ENCODE measurements around the gene TRIM9.
"Not testable (repeated sequence)": the region's sequence is repeated elsewhere in the genome, so short reads cannot be mapped to it uniquely, and the experiment has no call there.

Gene TRIM9

DNA sequence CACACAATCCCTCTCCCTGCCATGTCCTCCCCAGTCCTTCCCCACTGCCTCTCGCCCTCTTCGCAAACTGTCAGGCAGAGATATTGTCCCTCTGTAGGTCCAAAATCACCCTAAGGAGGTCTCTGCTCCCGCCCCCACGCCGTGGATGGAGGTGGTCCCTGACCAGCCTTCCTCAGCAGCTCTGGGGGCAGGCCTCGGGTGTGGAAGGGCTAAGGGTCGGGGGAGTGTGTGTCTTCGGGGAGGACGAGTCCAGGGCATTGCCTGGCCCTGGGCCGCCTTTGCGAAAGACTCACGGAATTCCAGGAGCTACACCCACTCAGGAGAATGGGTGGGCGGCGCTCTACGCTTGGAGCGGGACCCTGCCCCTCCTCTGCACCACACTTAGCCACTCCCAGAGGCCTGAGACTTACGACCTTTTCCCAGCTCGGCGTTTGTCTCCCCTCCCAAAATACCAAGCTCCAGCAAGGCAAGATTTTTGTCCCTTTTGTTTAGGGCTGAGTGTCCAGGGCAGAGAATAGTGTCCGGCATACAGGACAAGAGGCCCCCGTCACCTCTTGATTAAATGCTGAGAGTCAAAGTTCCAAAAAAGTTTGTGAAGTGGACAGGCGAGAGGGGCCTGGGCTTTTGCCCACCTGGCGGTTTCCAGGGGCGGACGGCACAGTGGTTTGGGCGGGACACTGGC is 151.5 kb downstream of the TRIM9 start:
- peaks cover 34% of the 10 kb centered on the region in 2 donors for H3K27me3 Mint-ChIP-seq
- peaks cover 10 to 20% of the 10 kb centered on the region in 2 donors for H3K4me1 Mint-ChIP-seq
- H3K36me3 Mint-ChIP-seq: peaks cover 0 to 2% of the 10 kb centered on the region in 2 donors
- H3K27ac Mint-ChIP-seq: peak overlapping the region; percentile 59
- DNase-seq (no peak), ATAC-seq (replicated peaks) (no peak)
- peak overlapping the region; percentile 78 to 88 for H3K4me3 Mint-ChIP-seq
- H3K9me3 Mint-ChIP-seq: peaks cover 0 to 3% of the 10 kb centered on the region in 2 donors

DNA sequence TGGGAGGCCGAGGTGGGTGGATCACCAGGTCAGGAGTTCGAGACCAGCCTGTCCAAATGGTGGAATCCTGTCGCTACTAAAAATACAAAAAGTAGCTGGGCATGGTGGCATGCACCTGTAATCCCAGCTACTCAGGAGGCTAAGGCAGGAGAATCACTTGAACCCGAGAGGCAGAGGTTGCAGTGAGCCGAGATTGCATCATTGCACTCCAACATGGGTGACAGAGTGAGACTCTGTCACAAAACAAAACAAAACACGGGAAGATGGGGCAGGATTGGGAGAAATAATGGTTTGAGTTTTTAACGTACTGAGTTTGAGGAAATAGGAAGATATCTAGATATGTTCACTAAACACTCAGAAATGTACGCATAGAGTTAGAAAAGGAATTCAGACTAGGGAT is 153.3 kb downstream of the TRIM9 start:
- DNase-seq; H3K36me3 Mint-ChIP-seq; ATAC-seq (replicated peaks); H3K4me3 Mint-ChIP-seq; H3K9me3 Mint-ChIP-seq; H3K27ac Mint-ChIP-seq: not testable (repeated sequence)
- Mint-ChIP-seq H3K27me3 (peaks cover 34% of the 10 kb centered on the region in 2 donors), H3K4me1 (peaks cover 10 to 24% of the 10 kb centered on the region in 2 donors)

DNA sequence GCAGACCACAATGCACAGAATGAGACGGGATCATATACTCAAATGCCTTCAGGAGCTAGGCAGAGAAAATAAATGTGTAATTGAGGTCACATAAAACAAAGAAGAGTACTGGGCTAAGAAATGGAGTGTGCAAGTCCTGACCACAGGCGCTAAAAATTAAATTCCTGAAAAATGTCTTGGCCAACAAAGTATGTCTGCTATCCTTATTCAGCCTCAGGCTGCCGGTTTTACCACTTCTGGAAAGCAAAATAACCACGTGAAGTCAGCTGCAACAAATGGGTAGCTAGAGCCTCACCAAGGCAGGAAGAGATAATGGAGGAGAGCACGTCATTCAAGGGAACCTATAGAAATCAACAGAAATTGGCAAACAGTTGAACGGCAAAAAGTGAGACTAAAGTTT is 153.8 kb downstream of the TRIM9 start:
- H3K36me3 Mint-ChIP-seq: peaks cover 0 to 2% of the 10 kb centered on the region in 2 donors
- H3K27ac Mint-ChIP-seq: no peak overlapping the region
- DNase-seq (no peak), ATAC-seq (replicated peaks) (no peak)
- no peak overlapping the region for H3K4me3 Mint-ChIP-seq
- H3K27me3 Mint-ChIP-seq: peaks cover 34% of the 10 kb centered on the region in 2 donors
- peaks cover 0 to 3% of the 10 kb centered on the region in 2 donors for H3K9me3 Mint-ChIP-seq
- peaks cover 10 to 25% of the 10 kb centered on the region in 2 donors for H3K4me1 Mint-ChIP-seq

DNA sequence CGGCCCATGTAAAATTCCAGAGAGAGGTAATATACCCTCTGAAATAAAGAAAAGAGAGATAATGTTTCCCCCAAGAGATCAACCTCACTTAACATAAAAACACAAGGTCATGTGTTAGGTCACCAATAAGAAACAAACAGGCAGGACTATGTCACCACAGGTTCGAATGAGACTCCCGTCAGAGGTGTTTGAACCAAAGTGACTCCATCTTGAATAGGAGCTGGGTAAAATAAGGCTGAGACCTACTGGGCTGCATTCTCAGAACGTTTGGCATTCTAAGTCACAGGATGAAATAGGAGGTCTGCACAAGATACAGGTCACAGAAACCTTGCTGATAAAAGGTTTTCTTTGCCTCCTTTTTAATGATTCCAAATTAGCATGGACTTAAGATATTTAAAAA is 157.1 kb downstream of the TRIM9 start:
- DNase-seq (no peak), ATAC-seq (replicated peaks) (no peak)
- H3K36me3 Mint-ChIP-seq: no peaks in the 10 kb centered on the region
- peaks cover 20% of the 10 kb centered on the region in 2 donors for H3K27me3 Mint-ChIP-seq
- no peak overlapping the region for H3K4me3 Mint-ChIP-seq
- peaks cover 0 to 3% of the 10 kb centered on the region in 2 donors for H3K9me3 Mint-ChIP-seq
- peaks cover 0 to 5% of the 10 kb centered on the region in 2 donors for H3K4me1 Mint-ChIP-seq
- H3K27ac Mint-ChIP-seq: no peak overlapping the region

DNA sequence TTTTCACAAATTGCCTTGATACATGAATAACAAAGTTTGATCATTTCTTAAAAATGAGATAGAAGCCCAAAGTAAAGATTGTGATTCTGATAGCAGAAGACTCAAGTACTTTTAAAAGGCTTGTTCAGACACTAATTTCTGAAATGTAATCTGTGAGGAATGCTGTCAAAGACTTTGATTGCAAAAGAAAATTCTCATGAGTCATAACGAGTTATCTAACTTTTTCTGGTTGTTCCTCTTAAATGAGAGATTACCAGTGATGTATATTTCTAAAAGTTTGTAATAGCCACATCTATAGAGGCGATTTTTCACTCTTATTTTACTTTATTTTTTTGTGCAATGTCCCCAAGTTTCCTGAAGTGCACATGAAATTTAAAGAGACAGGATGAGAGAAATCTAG is 157.6 kb downstream of the TRIM9 start:
- Mint-ChIP-seq H3K27me3 (peaks cover 17 to 20% of the 10 kb centered on the region in 2 donors), H3K4me1 (peaks cover 0 to 5% of the 10 kb centered on the region in 2 donors), H3K4me3 (no peak overlapping the region), H3K27ac (no peak overlapping the region), H3K9me3 (peaks cover 0 to 3% of the 10 kb centered on the region in 2 donors), H3K36me3 (no peaks in the 10 kb centered on the region)
- no peak for DNase-seq
- ATAC-seq (replicated peaks): no peak

DNA sequence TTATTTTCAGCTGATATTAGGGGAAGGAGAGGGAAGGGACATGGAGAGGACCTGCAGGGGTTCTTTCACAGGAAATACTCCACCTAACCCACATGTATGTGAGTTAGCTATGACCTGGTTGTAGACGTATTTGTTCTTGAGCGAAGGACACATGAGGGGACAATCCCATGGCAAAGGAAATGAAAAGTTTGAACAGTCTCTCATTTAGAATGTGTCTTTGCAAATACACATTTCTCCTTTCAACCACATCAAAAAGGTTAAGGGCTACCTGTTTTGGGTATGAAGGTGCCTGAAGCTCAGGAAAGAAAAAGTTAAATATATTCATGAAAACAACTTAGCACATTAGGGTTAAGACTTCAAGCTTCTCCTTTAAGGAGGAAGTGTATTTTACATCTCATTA is 158.0 kb downstream of the TRIM9 start:
- ATAC-seq (replicated peaks): no peak
- Mint-ChIP-seq H3K27ac (no peak overlapping the region), H3K9me3 (peaks cover 0 to 3% of the 10 kb centered on the region in 2 donors), H3K27me3 (peaks cover 12 to 18% of the 10 kb centered on the region in 2 donors), H3K4me3 (no peak overlapping the region), H3K4me1 (peaks cover 0 to 5% of the 10 kb centered on the region in 2 donors), H3K36me3 (no peaks in the 10 kb centered on the region)
- no peak for DNase-seq

DNA sequence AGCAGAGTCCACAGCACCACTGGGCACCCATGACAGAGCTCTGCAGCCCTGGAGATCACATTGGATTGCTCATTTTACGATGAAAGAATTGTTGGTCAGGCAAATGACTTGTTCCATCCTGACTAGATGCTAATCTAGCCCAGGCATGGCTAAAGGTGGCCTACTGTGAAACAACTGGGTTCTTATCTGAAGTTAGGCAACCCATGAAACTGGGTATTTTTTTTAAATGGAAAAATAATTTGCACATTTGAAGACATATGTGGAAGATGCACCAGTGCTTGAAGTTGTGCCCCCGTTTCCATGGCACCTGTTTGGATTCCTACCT is 158.9 kb downstream of the TRIM9 start:
- Mint-ChIP-seq H3K36me3 (no peaks in the 10 kb centered on the region), H3K27me3 (peaks cover 5 to 12% of the 10 kb centered on the region in 2 donors), H3K27ac (no peak overlapping the region), H3K4me3 (no peak overlapping the region), H3K4me1 (peaks cover 0 to 5% of the 10 kb centered on the region in 2 donors), H3K9me3 (no peaks in the 10 kb centered on the region)
- ATAC-seq (replicated peaks) (no peak), DNase-seq (no peak)

DNA sequence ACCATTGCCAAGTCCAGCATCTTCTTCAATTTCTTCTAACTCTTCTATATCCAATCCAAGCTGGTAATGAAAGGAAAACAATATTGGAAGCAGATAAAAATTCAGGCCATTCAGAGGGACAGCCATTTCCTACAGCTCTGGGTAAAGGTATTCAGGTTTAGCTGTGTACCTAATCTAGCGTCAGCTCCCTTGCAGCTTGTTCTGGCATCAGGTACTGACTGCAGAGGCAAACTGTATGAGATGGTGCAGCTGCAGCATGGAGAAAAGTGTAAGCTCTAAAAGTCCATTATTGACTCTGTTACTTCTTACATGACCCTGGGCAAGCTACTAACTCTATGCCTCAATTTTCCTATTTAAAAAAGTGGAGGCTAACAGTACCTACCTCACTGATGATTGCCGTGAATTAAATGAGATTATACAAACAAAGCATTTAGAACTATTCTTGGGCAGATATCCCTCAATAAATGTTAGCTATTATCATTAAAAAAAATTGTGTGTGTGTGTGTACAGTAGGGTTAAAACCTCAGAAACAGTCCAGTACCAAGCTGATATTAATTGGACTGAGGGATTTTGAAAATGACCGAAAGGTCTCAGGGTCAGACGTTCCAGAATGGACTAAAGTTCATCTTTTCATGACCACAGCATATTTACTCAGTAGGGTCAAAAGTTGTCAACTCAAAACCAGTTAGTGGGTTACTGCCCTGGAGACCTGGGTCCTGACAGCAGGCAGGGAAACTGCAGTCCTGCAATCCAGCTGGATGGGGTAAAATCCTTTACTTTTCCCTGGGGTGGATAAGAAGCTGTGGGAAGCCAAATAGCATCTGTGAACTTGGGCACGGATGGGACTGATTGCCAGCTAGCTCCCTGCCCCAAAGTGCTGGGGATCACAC is 159.5 kb downstream of the TRIM9 start:
- no peak overlapping the region for H3K4me3 Mint-ChIP-seq
- no peaks in the 10 kb centered on the region for H3K9me3 Mint-ChIP-seq
- H3K4me1 Mint-ChIP-seq: peaks cover 0 to 5% of the 10 kb centered on the region in 2 donors
- DNase-seq: no peak
- no peak overlapping the region for H3K27ac Mint-ChIP-seq
- H3K27me3 Mint-ChIP-seq: peaks cover 0 to 8% of the 10 kb centered on the region in 2 donors
- no peaks in the 10 kb centered on the region for H3K36me3 Mint-ChIP-seq
- ATAC-seq (replicated peaks): no peak

DNA sequence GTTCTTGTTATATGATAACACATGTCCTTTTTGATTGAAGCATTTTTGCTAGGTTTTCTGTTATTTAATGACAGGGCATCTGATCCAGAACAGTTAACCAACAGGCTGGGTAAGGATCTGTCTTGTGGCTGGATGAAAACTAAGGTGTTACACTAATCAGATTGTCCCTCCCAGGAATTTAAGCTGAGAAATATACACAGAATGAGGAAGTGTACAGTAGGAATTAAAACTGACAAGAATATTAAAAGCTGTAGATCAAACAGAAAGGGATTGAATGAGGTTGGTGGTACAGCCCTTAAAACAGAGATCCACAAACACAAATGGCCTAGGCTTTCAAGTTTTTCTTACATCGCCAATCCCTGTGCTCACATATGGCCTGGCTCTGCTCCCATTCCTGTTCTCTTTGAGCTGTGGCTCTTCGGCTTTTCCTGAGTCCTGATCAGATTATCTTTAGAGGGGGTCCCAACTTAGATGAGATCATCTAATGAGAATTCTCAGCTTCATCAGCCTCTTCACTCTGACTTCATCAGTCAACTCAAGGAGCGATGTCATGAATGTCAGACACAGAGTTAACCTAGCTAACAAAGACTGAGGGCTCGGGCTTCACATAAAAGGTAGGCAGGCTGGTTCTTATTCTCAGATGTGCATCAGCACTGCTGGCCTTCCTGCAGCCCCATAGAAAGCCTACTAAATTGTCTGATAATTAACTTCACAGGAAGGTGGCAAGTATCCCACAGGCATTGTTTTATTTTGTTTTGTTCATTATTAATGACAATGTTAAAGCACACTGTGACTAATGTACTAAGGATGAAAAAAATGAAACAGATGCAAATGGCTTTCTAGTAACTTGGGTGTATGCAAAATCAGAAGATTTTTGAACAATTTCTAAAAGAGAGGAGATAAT is 162.1 kb downstream of the TRIM9 start:
- Mint-ChIP-seq H3K27me3 (peaks cover 0 to 4% of the 10 kb centered on the region in 2 donors), H3K27ac (no peak overlapping the region), H3K9me3 (no peaks in the 10 kb centered on the region), H3K4me1 (peaks cover 0 to 5% of the 10 kb centered on the region in 2 donors), H3K4me3 (no peak overlapping the region), H3K36me3 (no peaks in the 10 kb centered on the region)
- ATAC-seq (replicated peaks) (no peak), DNase-seq (no peak)

DNA sequence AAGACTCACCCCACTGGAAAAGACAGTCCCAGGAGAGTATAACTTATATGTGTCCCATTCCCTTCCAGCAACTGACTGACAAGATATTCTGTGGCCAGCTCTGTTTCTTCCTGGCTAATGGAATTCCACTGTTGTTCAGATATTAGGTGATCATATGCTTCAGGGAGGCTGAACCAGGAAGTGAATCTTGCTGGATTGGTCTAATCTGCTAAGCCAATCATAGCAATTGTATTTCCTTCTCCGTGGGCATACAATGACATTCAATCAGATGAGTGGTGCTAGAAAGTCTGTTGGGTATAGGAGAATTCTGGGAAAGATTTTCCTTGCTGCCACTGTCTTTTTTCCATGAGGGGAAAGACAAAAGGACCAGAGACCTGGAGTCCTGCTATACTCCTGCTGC is 162.7 kb downstream of the TRIM9 start:
- DNase-seq: no peak
- no peak overlapping the region for H3K27ac Mint-ChIP-seq
- no peak for ATAC-seq (replicated peaks)
- H3K27me3 Mint-ChIP-seq: peaks cover 0 to 4% of the 10 kb centered on the region in 2 donors
- no peak overlapping the region for H3K4me3 Mint-ChIP-seq
- no peaks in the 10 kb centered on the region for H3K9me3 Mint-ChIP-seq
- H3K36me3 Mint-ChIP-seq: no peaks in the 10 kb centered on the region
- H3K4me1 Mint-ChIP-seq: peaks cover 0 to 5% of the 10 kb centered on the region in 2 donors

DNA sequence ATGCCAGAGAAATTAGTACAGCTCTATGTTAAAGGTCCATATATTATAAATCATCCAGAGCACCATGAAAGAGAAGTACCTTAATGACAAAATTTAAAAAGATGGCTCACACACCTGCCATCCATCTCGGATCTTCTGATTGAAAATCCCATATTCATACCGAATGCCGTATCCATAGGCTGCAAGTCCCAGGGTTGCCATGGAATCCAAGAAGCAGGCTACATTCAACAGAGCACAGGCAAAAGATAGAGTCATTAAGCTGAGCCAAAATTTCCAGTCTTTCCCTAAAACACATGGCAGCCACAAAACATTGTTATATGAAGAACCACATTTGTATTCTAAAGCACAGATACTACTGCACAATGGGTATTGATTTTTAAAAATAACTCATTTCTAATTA is 163.3 kb downstream of the TRIM9 start:
- Mint-ChIP-seq H3K36me3 (no peaks in the 10 kb centered on the region), H3K27me3 (peaks cover 0 to 4% of the 10 kb centered on the region in 2 donors), H3K4me3 (no peak overlapping the region), H3K27ac (no peak overlapping the region), H3K9me3 (no peaks in the 10 kb centered on the region), H3K4me1 (peaks cover 0 to under 1% of the 10 kb centered on the region in 2 donors)
- ATAC-seq (replicated peaks): no peak
- DNase-seq: no peak

DNA sequence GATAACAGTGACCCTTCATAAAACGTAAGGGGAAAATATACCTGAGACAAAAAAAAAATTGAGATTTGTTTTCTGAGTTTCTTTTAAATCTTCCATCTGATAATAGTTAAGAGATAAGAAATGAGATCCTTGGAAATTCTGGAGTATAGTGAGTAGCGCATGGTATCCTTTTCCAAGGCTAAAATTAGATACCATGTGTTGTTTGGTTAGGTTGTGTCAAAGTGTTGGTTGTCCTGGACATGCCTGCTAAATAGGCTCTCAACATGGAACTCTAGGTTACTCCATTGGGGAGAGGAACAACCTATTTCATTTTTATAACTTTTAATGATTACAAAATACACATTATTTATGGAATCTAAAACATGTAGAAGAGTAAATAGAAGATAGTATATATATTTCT is 165.4 kb downstream of the TRIM9 start:
- H3K36me3 Mint-ChIP-seq: peaks cover 0 to 3% of the 10 kb centered on the region in 2 donors
- H3K4me3 Mint-ChIP-seq: no peak overlapping the region
- DNase-seq (no peak), ATAC-seq (replicated peaks) (no peak)
- no peaks in the 10 kb centered on the region for H3K9me3 Mint-ChIP-seq
- H3K4me1 Mint-ChIP-seq: no peaks in the 10 kb centered on the region
- H3K27ac Mint-ChIP-seq: no peak overlapping the region
- H3K27me3 Mint-ChIP-seq: peaks cover 0 to 8% of the 10 kb centered on the region in 2 donors

DNA sequence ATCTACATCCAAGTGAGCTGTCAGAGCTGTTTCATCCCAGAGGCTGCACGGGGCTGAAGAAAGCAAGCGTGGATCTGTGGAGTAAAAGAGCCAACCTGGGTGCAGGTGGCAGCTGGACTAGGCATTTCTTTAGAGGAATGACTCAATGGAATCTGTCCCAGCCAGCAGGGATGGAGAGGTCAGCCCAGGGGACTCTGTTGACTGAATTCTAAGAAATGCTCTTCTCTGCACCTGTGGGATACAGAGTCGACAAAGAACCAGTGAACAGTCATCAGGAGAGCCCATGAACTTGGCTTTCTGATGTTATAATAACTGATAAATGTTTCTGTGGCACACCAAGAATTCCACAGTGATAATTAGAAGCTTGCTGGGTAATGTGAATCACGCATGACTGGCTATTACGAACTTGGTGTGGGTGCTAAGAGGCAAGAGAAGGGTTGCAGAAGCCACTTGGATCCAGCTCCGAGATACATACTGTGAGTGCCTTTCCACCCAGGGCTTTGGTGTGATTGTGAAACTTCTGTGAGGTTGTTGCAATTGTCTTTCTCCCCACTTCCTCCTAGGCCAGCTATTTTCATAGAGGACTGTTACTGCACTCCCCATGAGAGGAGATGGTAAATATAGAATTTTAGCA is 166.8 kb downstream of the TRIM9 start:
- no peaks in the 10 kb centered on the region for H3K4me1 Mint-ChIP-seq
- DNase-seq (no peak), ATAC-seq (replicated peaks) (peak in 1 of 2 donors; percentile 36)
- H3K9me3 Mint-ChIP-seq: no peaks in the 10 kb centered on the region
- H3K27me3 Mint-ChIP-seq: peaks cover 0 to 8% of the 10 kb centered on the region in 2 donors
- H3K36me3 Mint-ChIP-seq: peaks cover 0 to 3% of the 10 kb centered on the region in 2 donors
- no peak overlapping the region for H3K4me3 Mint-ChIP-seq
- no peak overlapping the region for H3K27ac Mint-ChIP-seq
